ENCODE results near the gene RFX3. TPM values are rescaled to one million over a fixed set of nuclear protein-coding genes. Genes with fewer than 3 reads are reported as not detected.

The RFX3 gene
- total and polyA plus RNA-seq, 5 donors: 1.3 to 9.9 (median 5.1) TPM

- H3K4me1 ChIP-seq (ENCODE audit: control insufficient read depth, insufficient read depth, low read length): no peaks in the 10 kb centered on the region
- DNase-seq (no peak), ATAC-seq (no peak)
- no peaks in the 10 kb centered on the region for H3K9me3 ChIP-seq (ENCODE audit: control insufficient read depth, low read length)
- WGBS: 91% methylated on average over 4 of the region's 4 CpGs
- no peaks in the 10 kb centered on the region for H3K27me3 ChIP-seq (ENCODE audit: control insufficient read depth, insufficient read depth)
- H3K4me3 ChIP-seq (ENCODE audit: low read length): no peak overlapping the region
- intact Hi-C loops (cut with DNase I): no loop called here
- no peak overlapping the region for H3K27ac ChIP-seq (ENCODE audit: low read length)
These were observed 325.4 kb downstream of the RFX3 start for GRCh38 chr9:3200331-3200774.

DNA sequence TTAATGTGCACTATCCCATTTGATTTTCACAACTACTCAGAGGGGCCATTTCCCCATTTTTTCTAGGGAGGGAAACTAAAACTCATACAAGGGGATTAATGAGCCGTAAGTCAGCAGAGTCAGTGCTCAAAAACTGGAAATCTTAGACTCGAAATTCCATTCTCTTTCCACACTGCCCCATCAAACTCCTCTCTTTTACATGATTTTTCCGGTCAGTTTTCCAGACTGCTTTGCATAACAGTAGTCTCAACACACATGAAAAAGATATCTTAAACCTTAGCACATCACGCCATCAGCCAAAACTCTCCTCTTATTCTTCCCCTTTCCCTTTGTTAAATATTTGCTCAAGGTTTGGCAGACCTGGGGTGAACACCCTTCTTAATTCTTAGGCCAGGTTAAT is 332.0 kb downstream of the RFX3 start:
- H3K27ac ChIP-seq (ENCODE audit: low read length): no peak overlapping the region
- H3K4me3 ChIP-seq (ENCODE audit: low read length): no peak overlapping the region
- H3K27me3 ChIP-seq (ENCODE audit: control insufficient read depth, insufficient read depth): no peaks in the 10 kb centered on the region
- H3K9me3 ChIP-seq (ENCODE audit: control insufficient read depth, low read length): no peaks in the 10 kb centered on the region
- DNase-seq (no peak), ATAC-seq (no peak)
- no peaks in the 10 kb centered on the region for H3K4me1 ChIP-seq (ENCODE audit: control insufficient read depth, insufficient read depth, low read length)
- 83% methylated on average over 4 of the region's 4 CpGs for WGBS
- intact Hi-C loops (cut with DNase I): no loop called here

- intact Hi-C loops (cut with DNase I): no loop called here
- Histone ChIP-seq H3K27me3 (ENCODE audit: control insufficient read depth, insufficient read depth) (no peaks in the 10 kb centered on the region), H3K4me1 (ENCODE audit: control insufficient read depth, insufficient read depth, low read length) (no peaks in the 10 kb centered on the region), H3K27ac (ENCODE audit: low read length) (no peak overlapping the region), H3K9me3 (ENCODE audit: control insufficient read depth, low read length) (no peaks in the 10 kb centered on the region), H3K4me3 (ENCODE audit: low read length) (no peak overlapping the region)
- no peak for ATAC-seq
- DNase-seq: no peak
- 67% methylated on average over 5 of the region's 5 CpGs for WGBS
These were observed 334.1 kb downstream of the RFX3 start for GRCh38 chr9:3191715-3192114.

DNA sequence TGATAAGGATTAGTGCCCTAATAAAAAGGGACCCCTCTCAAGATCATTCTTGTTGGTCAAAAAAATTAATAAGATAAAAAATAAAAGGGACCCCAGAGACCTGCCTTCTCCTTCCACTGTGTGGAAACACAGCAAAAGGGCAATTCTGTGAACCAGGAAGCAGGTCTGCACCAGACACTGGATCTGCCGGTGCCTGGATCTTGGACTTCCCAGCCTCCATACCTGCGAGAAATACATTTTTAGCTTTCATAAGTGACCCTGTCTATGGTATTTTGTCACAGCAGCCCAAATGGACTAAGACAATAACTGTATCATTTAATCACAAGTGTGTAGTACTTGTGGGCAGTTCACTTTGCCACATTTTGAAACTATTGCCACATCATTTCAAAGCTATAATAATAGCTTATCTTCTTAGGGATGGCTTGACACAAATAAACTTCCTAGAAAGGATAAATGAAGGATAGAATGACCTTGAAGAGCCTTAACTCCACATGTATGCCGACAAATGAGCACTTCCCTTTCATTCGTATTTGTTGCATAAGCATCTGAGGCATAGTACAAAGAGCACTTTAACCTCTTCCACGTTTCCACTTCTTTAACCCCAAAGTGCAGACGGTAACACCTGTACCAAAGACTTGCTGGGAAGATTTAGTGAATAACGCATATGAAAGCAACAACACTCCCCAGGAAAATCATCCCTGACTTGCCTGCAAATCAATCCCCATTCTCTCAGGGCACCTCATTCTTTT is 336.5 kb downstream of the RFX3 start:
- DNase-seq (no peak), ATAC-seq (no peak)
- intact Hi-C loops (cut with DNase I): no loop called here
- H3K4me3 ChIP-seq (ENCODE audit: low read length): no peak overlapping the region
- H3K9me3 ChIP-seq (ENCODE audit: control insufficient read depth, low read length): no peaks in the 10 kb centered on the region
- H3K27me3 ChIP-seq (ENCODE audit: control insufficient read depth, insufficient read depth): no peaks in the 10 kb centered on the region
- no peaks in the 10 kb centered on the region for H3K4me1 ChIP-seq (ENCODE audit: control insufficient read depth, insufficient read depth, low read length)
- H3K27ac ChIP-seq (ENCODE audit: low read length): no peak overlapping the region
- 74% methylated on average over 7 of the region's 7 CpGs for WGBS

DNA sequence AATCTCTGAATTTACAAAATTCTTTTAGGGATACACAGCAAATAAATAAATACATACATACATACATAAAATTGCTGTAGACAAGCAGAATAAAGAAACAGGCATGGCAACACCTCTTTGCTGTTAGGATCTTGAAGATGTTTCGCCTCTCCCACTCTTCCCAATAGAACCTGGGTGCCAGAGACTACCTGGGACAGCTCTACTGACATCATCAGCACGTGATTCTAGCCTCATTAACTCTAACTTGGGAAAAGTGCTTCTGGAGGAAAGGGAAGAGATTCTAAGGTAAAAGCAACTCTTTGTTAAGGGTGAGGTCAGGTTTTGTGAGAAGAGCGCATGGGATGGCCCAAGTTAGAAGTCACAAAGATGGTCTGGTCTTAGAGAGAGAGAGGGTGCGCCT is 339.1 kb downstream of the RFX3 start:
- no peak overlapping the region for H3K27ac ChIP-seq (ENCODE audit: low read length)
- H3K27me3 ChIP-seq (ENCODE audit: control insufficient read depth, insufficient read depth): no peaks in the 10 kb centered on the region
- 73% methylated on average over 4 of the region's 4 CpGs for WGBS
- no peaks in the 10 kb centered on the region for H3K9me3 ChIP-seq (ENCODE audit: control insufficient read depth, low read length)
- DNase-seq: no peak
- H3K4me1 ChIP-seq (ENCODE audit: control insufficient read depth, insufficient read depth, low read length): no peaks in the 10 kb centered on the region
- intact Hi-C loops (cut with DNase I): no loop called here
- H3K4me3 ChIP-seq (ENCODE audit: low read length): no peak overlapping the region
- no peak for ATAC-seq

GRCh38 chr9:3181049-3181953 is 344.5 kb downstream of the RFX3 start:
- ATAC-seq (peak; percentile 36 to 46), DNase-seq (peak in 2 of 3 donors; percentile 48 to 57)
- Histone ChIP-seq H3K4me1 (ENCODE audit: control insufficient read depth, insufficient read depth, low read length) (no peaks in the 10 kb centered on the region), H3K27ac (ENCODE audit: low read length) (no peak overlapping the region), H3K4me3 (ENCODE audit: low read length) (no peak overlapping the region), H3K9me3 (ENCODE audit: control insufficient read depth, low read length) (no peaks in the 10 kb centered on the region), H3K27me3 (ENCODE audit: control insufficient read depth, insufficient read depth) (no peaks in the 10 kb centered on the region)
- intact Hi-C loops (cut with DNase I): loop anchor here in 1 of 4 donors (5.0 kb wide), 1 partner anchor 324 kb away; no protein-coding TSS in a partner anchor
- WGBS: 1% methylated on average over 76 of the region's 76 CpGs

DNA sequence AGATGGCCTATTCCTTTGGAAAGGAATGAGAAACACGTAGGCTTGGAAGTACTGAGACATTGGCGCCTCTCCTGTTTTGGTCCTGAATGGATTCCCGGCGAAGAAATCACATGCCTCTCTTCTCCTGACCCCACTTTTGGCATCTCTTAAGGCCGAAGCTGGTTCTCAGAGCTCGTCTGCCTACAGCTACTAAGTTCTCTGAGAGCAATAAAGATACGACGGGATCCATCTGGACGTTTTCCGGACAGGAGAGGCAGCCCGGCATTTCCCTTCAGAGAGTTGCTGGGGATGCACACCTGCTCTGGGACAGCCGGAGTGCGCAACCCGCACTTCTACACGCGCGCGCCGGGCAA is 345.1 kb downstream of the RFX3 start:
- DNase-seq: no peak
- no peak for ATAC-seq
- no peak overlapping the region for H3K27ac ChIP-seq (ENCODE audit: low read length)
- no peaks in the 10 kb centered on the region for H3K4me1 ChIP-seq (ENCODE audit: control insufficient read depth, insufficient read depth, low read length)
- H3K27me3 ChIP-seq (ENCODE audit: control insufficient read depth, insufficient read depth): no peaks in the 10 kb centered on the region
- no peaks in the 10 kb centered on the region for H3K9me3 ChIP-seq (ENCODE audit: control insufficient read depth, low read length)
- intact Hi-C loops (cut with DNase I): loop anchor here in 1 of 4 donors (5.0 kb wide), 1 partner anchor 323 kb away; no protein-coding TSS in a partner anchor
- H3K4me3 ChIP-seq (ENCODE audit: low read length): no peak overlapping the region
- WGBS: 16% methylated on average over 19 of the region's 19 CpGs

GRCh38 chr9:3179711-3180110 is 346.1 kb downstream of the RFX3 start:
- no peak overlapping the region for H3K27ac ChIP-seq (ENCODE audit: low read length)
- H3K4me1 ChIP-seq (ENCODE audit: control insufficient read depth, insufficient read depth, low read length): no peaks in the 10 kb centered on the region
- H3K27me3 ChIP-seq (ENCODE audit: control insufficient read depth, insufficient read depth): no peaks in the 10 kb centered on the region
- no peak overlapping the region for H3K4me3 ChIP-seq (ENCODE audit: low read length)
- intact Hi-C loops (cut with DNase I): loop anchor here in 1 of 4 donors (5.0 kb wide), 1 partner anchor 322 kb away; no protein-coding TSS in a partner anchor
- no peaks in the 10 kb centered on the region for H3K9me3 ChIP-seq (ENCODE audit: control insufficient read depth, low read length)
- 74% methylated on average over 4 of the region's 4 CpGs for WGBS
- ATAC-seq (no peak), DNase-seq (no peak)

GRCh38 chr9:3177936-3178335 is 347.9 kb downstream of the RFX3 start:
- WGBS: 95% methylated on average over 1 of the region's 1 CpG
- no peaks in the 10 kb centered on the region for H3K27me3 ChIP-seq (ENCODE audit: control insufficient read depth, insufficient read depth)
- H3K9me3 ChIP-seq (ENCODE audit: control insufficient read depth, low read length): no peaks in the 10 kb centered on the region
- ATAC-seq (no peak), DNase-seq (no peak)
- intact Hi-C loops (cut with DNase I): no loop called here
- no peaks in the 10 kb centered on the region for H3K4me1 ChIP-seq (ENCODE audit: control insufficient read depth, insufficient read depth, low read length)
- H3K27ac ChIP-seq (ENCODE audit: low read length): no peak overlapping the region
- H3K4me3 ChIP-seq (ENCODE audit: low read length): no peak overlapping the region

DNA sequence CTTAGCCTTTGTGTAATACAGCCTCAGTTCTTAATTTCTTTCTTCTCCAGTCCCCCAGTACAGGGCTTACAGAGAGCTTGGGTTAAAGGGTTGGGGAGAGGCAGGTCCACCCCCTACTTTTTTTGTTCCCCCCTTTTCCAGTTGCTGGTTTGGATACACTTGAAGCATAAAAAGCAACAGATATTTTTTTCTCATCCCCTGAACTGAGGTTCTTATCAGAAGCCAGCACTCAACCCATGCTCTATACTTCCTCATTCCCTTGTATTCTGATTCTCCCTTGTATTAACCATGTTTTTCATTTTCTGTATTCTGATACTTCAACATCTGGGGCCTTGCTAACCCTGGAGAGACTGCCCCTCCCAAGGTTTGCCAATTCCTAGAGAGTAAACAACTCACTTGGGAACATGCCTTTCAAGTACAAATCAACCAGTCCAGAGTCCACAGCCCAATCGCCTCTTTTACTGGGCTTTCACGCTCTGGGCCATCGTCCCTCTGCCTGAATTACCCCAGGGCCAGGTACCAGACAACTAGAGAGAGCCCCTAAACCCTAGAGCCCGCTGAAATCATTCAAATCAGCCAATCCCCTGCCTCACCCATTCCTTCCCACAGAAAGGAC is 348.5 kb downstream of the RFX3 start:
- WGBS: 65% methylated on average over 4 of the region's 4 CpGs
- no peak for ATAC-seq
- H3K9me3 ChIP-seq (ENCODE audit: control insufficient read depth, low read length): no peaks in the 10 kb centered on the region
- intact Hi-C loops (cut with DNase I): no loop called here
- H3K27ac ChIP-seq (ENCODE audit: low read length): no peak overlapping the region
- no peaks in the 10 kb centered on the region for H3K4me1 ChIP-seq (ENCODE audit: control insufficient read depth, insufficient read depth, low read length)
- DNase-seq: no peak
- H3K27me3 ChIP-seq (ENCODE audit: control insufficient read depth, insufficient read depth): no peaks in the 10 kb centered on the region
- no peak overlapping the region for H3K4me3 ChIP-seq (ENCODE audit: low read length)

DNA sequence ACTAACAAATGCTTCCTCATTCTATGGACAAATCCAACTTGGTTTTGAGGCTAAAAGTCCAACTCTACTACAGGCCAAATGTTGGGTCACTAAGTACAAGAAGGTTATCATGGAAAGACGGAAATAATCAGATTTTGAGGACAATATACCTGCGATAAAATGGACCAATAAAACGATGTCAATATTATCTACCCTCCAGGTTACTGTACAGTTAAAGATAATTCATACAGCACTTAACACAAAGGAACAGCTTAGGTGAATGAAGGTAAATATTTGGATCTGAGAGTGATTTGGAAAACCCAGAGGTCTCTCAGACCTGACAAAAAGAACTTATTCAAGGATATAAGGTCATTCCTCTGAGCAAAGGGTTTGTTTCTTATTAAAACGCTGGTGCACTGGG is 352.4 kb downstream of the RFX3 start:
- no peaks in the 10 kb centered on the region for H3K27me3 ChIP-seq (ENCODE audit: control insufficient read depth, insufficient read depth)
- H3K9me3 ChIP-seq (ENCODE audit: control insufficient read depth, low read length): no peaks in the 10 kb centered on the region
- H3K4me3 ChIP-seq (ENCODE audit: low read length): no peak overlapping the region
- intact Hi-C loops (cut with DNase I): no loop called here
- no peak overlapping the region for H3K27ac ChIP-seq (ENCODE audit: low read length)
- WGBS: 66% methylated on average over 4 of the region's 4 CpGs
- no peaks in the 10 kb centered on the region for H3K4me1 ChIP-seq (ENCODE audit: control insufficient read depth, insufficient read depth, low read length)
- no peak for DNase-seq
- ATAC-seq: no peak

All from right cardiac atrium (tissue), 5 donors.